HG03045 (cell line): ENCODE data around the gene HAVCR1.
"Not testable (repeated sequence)": the region's sequence is repeated elsewhere in the genome, so short reads cannot be mapped to it uniquely, and the experiment has no call there.

ENCODE experiments used
- ATAC-seq: cut with Tn5 transposase; IDR thresholded peaks from one replicate; pipeline ENCODE4 v1.9.1; 2021; ENCODE audit warnings: mild to moderate bottlenecking, moderate library complexity; ENCODE audit not compliant: unreplicated experiment

Gene HAVCR1

DNA sequence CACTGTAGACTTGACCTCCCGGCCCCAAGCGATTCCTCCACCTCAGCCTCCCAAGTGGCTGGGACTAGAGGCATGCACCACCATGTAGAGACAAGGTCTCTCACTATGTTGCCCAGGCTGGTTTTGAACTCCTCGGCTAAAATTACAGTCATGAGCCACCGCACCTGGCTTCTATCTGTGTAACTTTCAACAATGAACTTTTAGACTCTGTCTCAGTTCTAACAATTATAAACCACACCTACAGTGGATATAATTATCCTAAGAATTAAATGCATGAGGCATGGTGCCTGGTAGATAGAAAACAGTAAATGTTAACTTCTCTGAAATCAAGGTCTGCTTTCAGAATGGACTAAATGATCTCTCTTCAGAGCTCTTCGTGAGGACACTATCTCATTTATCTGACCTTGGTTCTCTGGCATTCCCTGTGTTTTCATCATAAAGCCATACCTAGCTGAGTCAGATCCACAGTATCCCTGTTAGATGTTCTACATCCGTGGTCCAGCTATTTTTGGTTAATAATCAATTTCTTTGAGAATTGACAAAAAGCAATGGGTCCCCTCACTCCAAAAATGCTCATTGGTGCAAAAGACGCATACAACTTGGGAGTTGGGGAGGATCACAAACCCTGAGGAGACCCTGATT lies 7.2 kb downstream of the HAVCR1 start:
- ATAC-seq = no peak

DNA sequence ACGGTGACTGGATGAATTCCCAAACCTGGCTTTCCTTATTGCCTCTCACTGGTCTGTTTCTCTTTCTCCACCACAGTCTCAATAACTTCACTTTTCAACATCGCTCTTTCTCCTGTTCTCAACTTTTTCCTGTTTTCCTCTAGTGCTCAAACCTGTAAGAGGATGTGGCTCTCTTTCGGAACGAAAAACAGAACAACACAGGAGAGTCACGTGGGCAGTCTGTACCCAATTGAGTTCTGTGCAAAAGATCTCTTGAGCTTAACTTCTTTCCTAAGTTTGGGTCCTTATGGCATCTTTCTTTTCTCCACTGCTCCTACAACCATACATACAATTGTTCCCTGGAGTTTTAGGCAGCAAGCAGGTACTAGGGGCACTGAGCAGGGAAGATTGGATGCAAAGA lies 8.9 kb downstream of the HAVCR1 start:
- ATAC-seq = no peak

DNA sequence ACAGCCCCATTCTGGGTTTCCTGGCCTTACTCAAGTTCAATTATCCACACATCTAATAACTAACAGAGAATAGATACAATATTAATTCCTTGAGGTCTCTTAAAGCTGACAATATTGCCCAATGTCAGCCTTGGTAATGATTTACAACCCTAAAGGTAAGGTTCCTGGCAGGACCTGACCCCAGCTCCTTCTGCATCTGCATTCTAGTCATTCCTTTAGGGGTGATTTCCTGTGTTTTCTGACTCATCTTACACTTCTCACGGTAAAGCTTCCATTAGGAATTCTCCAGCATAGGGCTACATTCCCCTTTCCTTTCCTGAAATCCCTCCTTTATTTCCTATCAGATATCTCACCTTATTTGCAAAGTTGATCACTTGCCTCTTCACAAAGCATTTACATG lies 9.3 kb downstream of the HAVCR1 start:
- ATAC-seq = no peak

DNA sequence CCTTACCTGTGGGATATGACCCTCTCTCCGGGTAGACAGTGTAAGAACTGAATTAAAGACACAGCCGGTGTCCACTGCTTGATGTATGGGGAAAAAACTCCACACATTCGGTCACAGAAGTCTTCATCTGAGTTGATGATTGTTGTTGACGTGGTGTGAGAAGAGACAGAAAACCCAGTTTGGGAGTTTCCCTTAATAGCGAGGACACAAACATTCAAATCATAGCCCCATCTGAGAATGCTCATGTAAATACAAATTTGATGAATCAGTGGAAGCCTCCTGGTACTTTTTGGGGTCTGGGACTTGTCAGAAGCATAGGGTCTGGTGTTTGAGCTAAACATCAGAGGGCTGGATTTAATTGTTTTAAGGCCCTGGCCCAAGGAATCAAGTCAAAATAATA lies 11.0 kb downstream of the HAVCR1 start:
- ATAC-seq = no peak

DNA sequence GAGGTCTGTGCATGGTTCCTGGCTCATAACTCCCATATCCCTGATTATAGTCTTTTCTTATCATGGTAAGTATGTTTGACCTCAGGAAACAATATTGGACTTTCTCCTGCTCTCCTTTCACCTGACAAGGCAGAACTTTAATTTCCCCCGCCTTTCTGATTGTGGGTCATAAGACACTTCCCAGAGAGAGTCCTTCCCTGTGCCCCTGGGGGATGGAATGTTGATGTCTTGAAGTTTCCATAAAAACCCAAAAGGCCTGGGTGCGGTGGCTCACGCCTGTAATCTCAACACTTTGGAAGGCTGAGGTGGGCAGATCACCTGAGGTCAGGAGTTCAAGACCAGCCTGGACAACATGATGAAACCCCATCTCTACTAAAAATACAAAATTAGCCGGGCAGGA lies 11.9 kb downstream of the HAVCR1 start:
- ATAC-seq = not testable (repeated sequence)

DNA sequence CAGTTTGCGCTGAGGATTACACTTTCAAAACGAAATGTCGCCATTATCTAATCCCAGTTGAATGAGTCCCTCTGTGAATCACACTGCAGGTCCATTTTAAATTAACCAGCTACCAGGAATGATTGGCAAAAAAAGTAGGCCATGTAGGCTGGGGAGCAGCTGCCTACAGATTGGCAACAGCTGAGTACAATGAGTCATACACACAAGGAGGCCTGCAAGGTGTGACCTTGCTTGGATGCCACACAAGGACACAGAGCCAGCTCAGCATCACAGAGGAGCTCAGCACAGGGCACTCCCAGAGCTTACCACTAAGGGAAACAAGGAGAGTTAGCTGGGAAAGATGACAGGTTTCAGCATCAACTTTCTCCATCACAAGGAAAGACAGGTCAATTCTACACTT lies 12.9 kb downstream of the HAVCR1 start:
- no peak for ATAC-seq

DNA sequence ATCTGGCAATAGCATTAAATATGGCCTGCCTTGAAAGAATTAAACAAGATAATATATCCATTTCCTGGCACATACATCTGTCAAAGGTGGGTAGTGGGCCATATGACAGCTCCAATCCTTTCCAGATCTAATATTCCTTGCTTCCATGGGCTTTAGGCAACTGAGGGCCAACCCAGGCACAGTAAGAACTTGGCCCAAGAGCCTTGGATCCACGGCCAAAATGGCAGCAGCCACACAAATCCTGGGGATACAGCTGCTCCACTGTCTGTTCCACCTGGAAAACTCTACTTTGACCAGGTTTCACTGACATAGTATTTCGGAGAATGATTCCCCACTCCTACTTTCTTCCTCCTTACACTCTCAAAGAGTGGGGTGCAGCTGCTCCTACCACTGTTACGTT lies 13.3 kb downstream of the HAVCR1 start:
- no peak for ATAC-seq

DNA sequence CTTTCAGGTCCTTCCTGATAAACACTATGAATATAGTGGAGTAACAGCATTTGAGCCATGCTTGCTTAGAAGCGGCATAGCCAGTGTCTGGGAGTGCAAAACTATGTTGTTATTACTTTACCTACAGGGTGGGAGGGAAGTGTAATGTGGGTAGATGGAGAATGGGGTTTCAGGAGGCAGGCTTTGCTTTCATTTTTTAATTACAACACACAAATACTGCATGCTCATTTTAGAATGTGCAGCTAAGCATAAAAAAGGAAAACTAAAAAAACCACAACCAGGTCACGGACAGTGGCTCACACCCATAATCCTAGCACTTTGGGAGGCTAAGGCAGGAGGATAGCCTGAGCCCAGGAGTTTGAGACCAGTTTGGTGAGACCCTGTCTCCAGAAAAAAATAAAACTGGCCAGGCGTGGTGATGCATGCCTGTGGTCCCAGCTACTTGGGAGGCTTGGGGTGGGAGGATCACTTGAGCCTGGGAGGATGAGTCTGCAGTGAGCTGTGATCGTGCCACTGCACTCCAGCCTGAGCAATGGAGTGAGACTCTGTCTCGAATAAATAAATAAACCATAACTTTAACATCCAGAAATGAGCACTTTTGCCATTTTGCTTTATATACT lies 20.2 kb downstream of the HAVCR1 start:
- no peak for ATAC-seq

DNA sequence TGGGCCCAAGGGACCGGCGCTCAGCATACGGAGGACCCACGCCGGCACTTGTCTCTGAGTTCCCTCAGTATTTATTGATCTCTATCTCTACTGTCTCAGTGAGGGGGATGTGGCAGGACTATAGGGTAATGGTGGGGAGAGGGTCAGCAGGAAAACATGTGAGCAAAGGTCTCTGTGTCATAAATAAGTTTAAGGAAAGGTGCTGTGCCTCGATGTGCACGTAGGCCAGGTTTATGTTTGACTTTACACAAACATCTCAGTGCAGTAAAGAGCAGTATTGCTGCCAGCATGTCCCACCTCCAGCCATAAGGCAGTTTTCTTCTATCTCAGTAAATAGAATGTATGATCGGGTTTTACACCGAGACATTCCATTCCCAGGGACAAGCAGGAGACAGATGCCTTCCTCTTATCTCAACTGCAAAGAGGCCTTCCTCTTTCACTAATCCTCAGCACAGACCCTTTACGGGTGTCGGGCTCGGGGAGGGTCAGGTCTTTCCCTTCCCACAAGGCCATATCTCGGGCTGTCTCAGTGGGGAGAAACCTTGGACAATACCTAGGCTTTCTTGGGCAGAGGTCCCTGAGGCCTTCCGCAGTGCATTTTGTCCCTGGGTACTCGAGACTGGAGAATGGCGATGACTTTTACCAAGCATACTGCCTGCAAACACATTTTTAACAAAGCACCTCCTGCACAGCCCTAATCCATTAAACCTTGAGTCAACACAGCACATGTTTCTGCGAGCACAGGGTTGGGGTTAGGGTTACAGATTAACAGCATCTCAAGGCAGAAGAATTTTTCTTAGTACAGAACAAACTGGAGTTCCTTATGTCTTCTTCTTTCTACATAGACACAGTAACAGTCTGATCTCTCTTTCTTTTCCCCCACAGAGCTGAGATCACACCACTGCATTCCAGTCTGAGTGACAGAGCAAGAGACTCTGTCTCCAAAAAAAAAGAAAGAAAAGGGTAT lies 24.5 kb downstream of the HAVCR1 start:
- ATAC-seq = not testable (repeated sequence)

DNA sequence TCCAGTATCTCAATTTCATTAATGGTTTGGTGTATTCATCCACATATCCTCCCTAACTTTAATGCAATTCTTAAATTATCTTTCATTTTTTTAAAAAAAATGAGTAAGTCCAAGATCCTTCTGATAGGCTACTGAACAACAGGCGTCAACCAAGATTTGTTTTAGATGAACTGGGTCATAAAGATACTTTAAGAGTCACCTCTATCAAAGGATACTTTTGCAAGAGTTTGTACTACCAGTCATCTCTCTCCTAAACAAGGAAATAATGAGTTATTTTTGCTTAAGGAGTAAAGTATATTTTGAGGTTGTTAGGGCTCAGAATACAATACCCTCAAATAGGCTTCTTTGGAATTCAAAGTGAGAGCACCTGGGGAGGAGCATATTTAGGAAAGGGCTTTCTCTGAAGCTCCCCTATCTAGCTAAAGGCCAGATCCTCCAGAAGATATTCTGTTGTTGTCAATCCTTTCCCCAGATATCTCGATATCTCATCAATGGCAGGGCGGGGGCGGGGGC lies 25.8 kb downstream of the HAVCR1 start:
- no peak for ATAC-seq

DNA sequence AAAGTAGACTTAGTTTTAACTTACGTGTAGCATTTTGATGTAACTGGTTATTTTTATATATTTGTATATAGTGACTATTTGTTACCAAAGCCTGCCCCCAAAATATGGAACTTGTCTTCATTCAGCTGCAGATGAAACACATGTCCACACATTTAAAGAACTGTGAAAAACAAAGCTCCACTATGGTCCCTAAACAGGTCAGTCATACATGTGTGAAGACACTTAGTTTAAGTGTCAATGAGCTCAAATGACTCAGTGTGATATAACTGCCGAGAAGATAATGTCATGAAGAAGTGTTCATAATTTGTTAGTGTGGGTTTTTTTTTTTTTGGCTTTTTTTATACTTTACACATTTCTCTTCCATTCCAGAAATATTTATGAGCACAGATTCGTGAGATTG lies 28.2 kb downstream of the HAVCR1 start:
- ATAC-seq = no peak

DNA sequence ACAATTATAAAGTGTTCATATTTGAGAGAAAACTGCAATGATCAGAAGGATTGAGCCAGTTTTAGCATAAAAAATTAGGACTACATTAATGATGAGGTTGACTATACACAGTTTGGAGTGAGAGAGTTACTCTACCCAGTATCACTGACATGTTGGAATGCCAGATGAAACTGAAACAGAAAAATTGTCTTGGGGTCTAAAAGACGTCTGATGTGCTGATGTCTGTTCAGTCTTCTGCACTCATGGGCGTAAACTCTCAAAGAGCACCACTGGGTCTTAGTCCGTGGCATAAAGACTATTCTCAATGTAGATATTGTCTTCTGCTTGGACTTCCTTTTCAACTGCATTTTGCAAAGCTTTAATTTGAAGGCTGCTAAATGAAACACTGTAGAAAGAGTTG lies 29.5 kb downstream of the HAVCR1 start:
- ATAC-seq = no peak

DNA sequence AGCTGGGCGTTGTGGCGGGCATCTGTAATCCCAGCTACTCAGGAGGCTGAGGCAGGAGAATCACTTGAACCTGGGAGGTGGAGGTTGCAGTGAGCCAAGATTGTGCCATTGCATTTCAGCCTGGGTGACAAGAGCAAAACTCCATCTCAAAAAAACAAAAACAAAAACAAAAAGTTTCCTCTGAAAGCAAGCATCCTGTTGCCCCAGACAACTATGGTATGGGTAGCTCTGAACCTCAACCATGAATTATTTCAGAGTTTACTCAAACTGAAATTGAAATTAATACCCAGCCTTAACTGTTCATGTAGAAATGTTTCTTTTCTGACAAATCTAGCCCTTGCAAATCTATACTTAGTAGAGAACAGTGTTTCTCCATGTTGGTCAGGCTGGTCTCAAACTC lies 31.3 kb downstream of the HAVCR1 start:
- ATAC-seq = peak; percentile 75

DNA sequence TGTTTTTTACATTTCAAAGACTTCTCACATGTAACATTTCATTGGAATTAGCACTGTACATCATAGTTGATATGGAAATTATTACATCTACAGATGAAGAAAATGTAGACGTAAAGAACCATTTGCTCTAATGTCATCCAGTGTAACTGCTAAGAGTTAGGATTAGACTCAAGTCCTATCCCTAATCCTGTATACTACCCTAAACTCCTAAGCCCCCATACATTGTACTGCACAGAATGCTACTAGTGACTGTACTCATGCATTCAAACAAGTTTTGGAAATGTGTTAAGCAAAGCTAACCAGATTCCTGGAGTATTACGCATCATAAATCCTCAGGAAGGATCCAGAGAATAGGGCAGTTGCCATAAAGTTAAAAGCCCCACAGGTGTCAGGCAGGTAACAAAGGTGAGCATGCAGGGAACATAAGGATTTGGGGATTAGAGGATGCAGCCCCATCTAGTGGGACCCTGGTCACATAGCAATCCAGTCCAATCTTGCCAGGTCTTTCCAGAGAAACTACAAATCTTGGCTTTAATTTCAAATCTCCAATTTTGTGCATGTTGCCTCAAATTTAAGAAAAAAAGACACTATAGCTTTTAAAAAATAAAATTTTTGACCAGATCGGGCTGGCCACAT lies 32.0 kb downstream of the HAVCR1 start:
- ATAC-seq = no peak

DNA sequence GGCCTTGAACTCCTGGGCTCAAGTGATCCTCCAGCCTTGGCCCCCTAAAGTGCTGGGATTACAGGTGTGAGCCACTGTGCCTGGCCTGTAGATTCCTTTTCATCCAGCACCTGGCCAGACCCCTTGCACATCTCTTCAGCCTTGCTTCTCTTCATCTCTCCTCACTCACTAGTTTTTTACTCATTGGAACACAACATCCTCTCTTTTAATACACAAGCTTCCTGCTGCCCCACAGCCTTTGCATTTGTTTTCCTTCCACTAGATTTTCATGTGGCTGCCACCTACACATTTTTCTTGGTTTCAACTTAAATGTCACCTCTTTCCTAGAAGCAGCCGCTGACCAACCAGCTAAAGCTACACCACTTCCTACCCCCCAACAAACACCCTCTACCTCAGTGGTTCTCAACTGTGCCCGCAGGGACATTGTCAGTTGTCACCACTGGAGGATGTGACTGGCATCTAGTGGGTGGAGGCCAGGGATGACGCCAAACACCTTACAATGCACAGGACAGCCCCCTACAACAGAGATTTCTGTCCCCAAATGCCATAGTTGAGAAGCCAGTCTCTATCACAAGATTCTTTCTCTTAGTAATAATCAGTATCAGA lies 33.7 kb downstream of the HAVCR1 start:
- no peak for ATAC-seq

DNA sequence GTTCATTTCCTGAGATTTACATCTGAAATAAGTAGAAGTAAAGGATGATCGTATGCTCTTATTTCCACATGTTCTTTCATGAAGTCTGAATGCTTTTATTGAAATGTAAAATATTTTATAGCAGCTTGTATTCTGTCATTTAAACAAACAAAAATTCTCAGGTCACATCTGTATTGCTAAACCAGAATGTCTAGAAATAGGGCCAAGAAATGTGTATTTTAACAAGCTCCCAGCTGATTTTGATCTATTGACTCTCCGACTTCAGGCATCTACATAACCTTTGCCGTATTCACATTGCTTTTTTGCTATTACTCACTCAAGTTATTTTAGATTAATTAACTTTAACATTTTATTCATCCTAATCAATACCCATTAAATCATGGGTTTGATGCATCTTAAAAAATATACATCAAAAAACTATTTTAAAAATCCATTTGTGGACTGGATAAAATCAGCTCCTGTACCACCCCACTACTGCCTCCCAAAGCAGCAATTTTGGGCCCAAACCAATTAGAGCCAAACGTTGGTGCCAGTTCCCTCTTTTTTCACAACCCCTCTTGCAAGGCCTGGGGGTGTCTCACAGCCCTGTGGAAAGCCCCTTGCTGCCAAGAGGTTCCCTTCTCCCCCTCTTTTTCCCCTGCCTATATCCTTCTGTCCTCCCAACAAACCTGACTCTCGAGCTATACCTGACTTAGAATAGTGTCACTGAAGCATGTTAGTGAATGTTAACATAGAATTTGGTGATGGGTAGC lies 34.5 kb downstream of the HAVCR1 start:
- ATAC-seq = no peak

DNA sequence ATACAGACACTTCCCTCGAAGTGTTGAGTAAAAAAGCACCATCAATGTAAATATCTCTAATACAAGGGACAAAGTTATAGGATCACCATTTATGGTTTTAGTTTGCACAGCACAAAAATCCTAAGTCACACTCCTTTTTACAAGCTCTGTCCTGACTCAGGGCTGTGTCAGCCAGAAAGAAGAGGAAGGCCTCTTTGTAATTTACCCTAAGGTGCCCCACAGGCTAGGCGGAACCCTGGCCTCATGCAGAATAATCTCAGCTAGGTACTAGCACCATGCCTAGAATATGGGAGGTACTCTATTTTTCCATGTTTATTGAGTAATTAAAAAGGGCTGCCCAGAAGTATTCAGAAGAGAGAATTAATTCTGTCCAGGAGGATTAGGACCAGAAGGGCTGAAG lies 36.9 kb downstream of the HAVCR1 start:
- ATAC-seq = no peak

DNA sequence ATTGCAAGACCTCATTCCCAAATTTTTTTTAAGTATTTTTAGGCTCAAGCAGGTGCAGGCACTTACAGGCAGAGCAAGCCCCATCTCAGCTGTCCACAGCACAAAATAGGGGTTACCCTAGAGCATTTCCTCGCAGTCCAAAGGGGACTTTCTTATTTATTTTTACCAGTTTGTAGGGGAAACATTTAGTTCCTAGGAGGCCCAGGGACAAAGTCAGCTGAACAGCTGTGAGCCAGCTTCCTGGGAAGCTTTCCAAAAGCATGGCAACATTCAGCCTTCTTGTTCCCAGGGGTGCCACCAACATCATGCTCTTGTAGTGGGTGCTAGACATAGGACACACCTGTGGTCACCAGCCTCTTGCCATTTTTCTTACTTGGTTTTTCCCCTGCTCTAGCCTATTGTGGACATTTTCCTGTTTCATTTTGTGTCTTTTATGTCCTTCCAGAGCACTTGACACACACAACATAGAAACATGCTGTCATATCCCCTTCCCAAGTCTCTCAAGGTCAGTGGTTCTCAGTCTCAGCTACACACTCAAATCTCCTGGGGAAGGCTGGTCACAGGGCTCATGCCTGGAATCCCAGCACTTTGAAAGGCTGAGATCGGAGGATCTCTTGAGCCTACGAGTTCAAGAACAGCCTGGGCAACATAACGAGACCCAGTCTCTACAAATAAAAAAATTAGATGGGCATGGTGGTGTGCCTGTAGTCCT lies 38.2 kb downstream of the HAVCR1 start:
- no peak for ATAC-seq

DNA sequence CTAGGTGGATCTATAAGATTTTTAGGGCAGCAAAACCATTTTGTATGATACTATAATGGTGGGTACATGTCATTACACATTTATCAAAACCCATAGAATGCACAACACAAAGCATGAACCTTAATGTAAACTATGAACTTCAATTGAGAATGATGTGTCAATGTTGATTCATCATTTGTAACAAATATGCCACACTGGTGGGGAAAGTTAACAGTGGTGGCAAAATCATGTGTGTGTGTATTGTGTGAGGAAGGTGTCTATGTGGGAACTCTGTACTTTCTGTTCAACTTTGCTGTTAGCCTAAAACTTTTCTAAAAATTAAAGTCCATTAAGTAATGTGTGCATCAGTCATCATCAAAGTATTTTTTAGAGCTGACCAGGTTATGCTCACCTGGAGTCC lies 38.9 kb downstream of the HAVCR1 start:
- ATAC-seq = no peak
